ENCODE results near the gene MAP7D1.
A peak's percentile ranks its signal among the peaks of the same experiment; 100 is the strongest.
"Not testable (repeated sequence)": the region's sequence is repeated elsewhere in the genome, so short reads cannot be mapped to it uniquely, and the experiment has no call there.

MAP7D1 gene

DNA sequence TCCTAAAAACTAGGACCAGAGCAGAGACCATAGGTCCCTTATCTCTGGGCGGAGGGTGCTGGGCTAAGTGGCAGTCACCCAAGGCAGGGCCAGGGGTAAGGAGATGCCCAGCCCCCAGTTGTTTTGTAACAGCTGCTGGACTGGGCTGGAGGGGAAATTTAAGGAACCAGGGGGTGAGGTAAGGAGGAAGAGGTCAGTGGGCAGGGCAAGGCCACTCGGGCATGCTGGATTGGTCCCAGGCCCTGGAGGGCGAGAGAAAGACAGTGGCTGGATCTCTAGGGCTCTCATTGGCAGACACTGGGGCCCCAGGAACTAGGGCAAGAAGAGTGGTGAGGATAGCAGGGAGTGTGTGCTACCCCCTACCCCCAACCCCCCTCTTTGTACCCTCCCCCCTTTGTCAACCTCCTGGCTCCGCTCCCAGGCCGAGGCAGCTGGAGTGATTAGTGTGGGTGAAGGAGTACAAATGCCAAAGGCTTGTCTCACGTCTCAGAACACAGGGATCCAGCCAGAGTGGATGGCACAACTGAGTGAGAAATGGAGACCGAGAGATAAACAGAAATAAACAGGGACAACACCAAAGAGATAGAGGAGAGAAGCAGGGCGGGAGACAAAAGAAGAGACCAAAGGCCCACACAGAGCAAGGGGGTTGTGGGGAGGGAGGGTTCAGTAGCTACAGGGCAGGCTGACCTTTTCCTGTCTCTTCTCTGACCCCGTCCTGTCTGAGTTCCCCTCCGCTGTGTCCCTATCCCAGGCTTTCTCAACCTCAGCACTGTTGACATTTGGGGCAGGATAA is 47.8 kb downstream of the MAP7D1 start:
- no peak for DNase-seq (ENCODE audit: low read depth in 2 of 2)

DNA sequence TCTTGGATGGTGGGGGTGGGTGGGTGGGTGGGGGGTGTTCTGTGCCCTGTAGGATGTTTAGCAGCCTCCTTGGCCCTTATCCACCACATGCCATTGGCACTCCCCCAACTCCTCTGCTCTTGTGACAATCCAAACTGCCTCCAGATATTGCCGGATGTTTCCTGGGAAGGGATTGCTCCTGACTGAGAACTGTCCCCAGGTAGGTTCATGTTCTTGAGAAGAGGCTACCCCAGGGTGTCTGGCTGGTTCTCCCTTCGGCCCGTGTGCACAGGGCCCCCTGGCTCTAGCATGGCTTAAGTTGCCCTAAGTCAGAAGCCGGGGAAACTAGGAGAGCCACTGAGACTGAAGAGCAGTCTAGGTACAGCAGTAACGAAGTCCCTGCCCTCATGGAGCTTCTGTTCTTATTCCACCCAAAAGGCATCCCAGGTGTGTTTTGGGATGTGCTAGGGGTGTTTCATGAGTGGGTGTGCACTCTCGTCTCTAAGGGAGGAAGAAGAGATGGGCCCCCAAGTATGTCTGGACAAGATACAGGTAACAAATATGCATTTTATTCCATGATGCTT is 48.5 kb downstream of the MAP7D1 start:
- no peak for DNase-seq (ENCODE audit: low read depth in 2 of 2)

DNA sequence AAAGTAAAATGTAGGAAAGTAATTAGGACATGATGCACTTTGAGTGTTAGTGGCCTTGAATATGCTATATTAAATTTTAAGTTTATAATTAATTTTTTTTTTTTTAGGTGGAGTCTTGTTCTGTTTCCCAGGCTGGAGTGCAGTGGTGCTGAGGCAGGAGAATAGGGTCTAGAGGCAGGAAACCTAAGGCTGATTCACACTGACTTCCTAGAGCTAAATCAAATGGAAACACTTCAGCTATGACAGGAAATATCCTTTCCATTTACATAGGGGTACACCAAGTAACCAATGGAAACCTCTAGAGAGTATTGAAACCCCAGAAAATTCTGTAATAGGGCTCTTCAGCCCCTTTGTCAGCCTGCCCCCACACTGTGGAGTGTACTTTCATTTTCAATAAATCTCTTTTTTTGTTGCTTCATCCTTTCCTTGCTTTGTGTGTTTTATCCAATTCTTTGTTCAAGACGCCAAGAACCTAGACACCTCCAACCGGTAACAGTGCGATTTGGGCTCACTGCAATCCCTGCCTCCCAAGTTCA is 50.4 kb downstream of the MAP7D1 start:
- no peak for DNase-seq (ENCODE audit: low read depth in 2 of 2)

DNA sequence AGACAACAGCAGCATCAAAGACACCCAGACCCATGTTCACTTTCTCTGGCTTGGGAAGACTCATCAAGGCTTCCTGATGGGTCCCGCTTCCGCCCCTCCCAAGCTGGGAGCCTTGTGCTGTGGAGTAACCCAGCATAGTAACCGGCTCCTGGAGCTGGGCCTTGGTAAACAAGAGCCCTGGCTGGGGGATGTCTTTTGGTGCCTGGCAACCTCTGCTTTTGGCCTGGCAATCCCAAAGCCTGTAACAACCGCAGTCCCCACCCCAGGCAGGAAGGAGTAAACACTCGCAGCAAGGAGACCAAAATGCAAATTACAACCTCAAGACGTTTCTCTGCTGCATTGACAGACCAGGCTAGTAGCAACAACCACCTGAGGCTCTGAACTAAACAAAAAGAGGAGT is 51.4 kb downstream of the MAP7D1 start:
- DNase-seq (ENCODE audit: low read depth in 2 of 2): no peak

DNA sequence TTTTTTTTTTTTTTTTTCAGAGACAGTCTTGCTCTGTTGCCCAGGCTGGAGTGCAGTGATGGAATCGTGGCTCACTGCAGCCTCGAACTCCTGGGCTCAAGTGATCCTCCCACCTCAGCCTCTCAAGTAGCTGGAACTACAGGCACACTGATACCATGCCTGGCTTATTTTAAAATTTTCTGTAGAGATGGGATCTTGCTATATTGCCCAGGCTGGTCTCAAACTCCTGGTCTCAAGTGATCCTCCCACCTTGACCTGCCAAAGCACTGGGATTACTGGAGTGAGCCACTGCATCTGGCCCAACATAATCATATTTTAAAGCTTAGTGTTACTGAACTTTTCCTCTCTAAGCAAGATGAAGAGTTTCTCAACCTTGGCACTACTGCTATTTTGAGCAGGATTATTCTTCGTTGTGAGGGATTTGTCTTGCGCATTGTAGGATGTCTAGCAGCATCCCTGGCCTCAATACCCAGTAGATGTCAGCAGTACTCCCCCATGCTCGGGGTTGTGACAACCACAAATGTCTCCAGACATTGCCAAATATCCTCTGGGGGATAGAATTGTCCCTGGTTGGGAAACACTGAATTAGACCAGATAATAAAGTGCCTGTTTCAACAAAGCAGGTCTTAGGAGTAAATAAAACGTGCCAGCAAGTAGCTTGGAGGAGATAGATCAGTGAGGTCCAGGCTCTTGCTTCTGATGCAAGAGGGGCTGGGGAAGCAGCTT is 53.2 kb downstream of the MAP7D1 start:
- no peak for DNase-seq (ENCODE audit: low read depth in 2 of 2)

DNA sequence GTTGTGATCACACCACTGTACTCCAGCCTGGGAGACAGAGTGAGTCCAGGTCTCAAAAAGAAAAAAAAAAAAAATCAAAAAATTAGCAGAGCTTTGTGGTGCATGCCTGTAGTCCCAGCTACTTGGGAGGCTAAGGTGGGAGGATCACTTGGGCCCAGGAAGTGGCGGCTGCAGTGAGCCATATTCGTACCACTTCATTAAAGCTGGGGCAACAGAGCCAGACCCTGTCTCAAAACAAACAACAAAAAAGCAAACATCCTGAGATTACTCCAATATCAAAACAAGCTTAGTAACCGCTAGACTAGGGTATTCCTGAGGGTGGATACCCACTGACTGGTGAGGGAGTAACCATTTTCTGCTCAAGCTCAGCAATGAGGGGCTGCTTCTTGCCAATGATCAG is 55.3 kb downstream of the MAP7D1 start:
- DNase-seq (ENCODE audit: low read depth in 2 of 2): no peak

GRCh38 chr1:36211841-36212240 is 55.9 kb downstream of the MAP7D1 start:
- DNase-seq (ENCODE audit: low read depth in 2 of 2): no peak

- DNase-seq (ENCODE audit: low read depth in 2 of 2): no peak
Measured at GRCh38 chr1:36212782-36213181, 56.8 kb downstream of the MAP7D1 start.

DNA sequence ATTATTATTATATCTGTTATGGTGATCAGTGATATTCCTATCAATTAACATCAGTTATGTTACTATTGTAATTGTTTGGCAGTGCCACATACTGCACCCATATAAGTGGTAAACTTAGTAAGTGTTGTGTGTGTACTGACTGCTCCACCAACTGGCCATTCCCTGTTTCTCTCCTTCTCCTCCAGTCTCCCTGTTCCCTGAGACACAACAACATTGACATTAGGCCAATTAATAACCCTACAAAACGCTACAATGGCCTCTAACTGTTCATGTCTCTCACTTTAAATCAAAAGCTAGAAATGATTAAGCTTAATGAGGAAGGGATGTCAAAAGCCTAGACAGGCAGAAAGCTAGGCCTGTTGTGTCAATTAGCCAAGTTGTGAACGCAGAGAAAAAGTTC is 61.7 kb downstream of the MAP7D1 start:
- DNase-seq (ENCODE audit: low read depth in 2 of 2): no peak

DNA sequence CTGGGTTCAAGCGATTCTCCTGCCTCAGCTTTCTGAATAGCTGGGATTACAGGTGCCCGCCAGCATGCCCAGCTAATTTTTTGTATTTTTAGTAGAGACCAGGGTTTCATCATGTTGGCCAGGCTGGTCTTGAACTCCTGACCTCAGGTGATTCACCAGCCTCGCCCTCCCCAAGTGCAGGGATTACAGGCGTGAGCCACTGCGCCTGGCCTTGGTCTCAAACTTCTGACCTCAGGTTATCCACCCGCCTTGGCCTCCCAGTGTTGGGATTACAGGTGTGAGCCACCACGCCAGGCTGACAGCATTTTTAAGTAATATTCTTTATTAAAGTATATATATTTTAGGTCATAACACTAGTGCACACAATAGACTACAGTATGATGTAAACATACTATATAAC is 65.9 kb downstream of the MAP7D1 start:
- DNase-seq (ENCODE audit: low read depth in 2 of 2): not testable (repeated sequence)

DNA sequence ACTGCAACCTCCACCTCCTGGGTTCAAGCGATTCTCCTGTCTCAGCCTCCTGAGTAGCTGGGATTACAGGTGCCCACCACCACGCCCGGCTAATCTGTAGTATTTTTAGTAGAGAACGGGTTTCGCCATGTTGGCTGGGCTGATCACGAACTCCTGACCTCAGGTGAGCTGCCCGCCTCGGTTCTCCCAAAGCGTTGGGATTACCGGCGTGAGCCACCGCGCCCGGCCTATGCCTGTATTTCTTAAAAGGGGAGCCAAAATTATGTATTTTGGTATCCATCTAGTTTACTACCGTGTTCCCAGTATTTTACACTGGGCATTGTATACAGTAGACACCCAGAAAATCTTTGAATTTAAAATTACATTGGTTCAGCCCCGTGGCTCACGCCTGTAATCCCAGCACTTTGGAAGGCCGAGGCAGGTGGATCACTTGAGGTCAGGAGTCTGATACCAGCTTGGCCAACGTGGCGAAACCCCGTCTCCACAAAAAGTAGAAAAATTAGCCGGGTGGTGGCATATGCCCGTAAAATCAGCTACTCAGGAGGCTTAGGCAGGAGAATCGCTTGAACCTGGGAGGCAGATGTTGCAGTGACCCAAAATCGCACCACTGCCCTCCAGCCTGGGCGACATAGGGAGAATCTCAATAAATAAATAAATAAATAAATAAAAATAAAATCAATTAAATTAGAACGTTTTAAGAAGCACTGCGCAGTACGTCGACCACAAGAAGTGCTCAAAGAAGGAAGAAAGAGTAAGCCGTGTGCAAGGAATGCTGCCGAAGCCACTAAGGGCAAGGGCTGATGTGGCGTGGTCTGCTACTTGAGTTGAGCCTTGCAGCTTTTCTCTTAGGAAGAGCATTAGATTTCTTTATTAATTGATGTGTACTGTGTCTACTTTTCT is 66.8 kb downstream of the MAP7D1 start:
- DNase-seq (ENCODE audit: low read depth in 2 of 2): no peak

DNA sequence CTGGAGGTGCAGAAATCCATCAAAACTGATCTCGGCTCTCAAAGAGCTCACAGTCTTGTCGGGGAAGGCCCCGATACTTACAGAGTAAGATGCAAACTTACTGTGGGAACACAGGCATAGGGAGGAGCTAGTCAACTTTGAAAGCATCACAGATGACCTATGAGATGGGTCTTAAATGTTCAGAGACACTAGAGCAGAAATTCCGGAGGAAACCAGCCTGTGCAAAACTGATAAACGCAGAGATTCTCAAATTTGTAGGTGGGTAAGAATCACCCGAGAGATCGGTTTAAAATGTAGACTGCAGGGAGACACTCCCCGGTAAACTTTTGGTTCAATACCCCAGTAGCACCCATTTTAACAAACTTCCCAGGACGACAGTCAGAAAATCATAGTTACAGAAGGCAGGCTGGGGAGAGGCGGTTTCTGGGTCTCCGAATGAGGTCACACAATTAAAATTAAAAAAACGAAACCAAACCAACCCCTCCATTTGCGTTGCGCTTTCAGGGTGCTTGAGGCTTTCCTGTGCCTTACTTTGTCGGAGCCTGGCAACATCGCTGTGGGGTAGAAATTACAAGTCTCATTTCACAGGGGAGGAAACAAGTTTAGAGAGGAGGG is 67.5 kb downstream of the MAP7D1 start:
- no peak for DNase-seq (ENCODE audit: low read depth in 2 of 2)

GRCh38 chr1:36223996-36224536 is 68.1 kb downstream of the MAP7D1 start, which contains the start of gene THRAP3:
Gene THRAP3, plus strand, starts transcription at chr1:36224443. Its CDS starts 58,121 bp downstream, at chr1:36282564.
- DNase-seq (ENCODE audit: low read depth in 2 of 2): peak; percentile 98 to 99

DNA sequence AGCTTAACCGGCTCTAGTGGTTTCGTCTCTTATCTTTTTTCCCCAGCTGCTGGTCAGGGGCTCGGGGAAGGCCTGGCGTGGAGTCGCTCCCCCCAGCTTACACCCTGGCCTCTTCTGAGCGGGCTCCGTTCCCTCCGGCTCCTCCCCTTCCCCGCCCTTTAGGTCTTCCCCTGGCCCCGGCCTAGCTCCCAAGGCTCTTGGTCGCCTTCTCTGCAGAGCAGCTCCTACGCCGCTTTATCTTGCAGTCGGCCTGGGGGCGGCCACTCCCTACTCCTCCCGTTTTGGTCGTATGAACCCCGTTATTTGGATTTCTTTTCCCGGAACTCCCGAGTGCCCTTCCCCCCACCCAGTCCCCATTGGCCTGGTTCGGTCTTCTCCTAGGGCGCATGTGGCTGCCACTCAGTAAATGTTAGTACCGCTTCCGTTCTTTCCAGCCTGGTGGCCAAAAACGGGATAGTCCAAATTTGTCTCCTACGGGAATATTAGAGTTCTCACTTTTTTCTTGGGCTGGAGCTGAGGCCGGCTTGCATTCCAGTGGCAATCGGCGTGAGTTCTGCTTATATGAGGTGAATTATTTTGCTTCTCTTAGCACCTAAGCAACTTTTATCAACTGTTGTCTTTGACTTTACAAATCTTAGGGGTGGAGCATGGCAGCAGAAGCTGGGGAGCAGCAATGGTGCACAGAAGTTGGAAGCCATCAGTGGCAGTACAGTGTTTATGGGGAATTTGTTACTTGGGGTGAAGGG is 68.8 kb downstream of the MAP7D1 start:
- peak in 1 of 2 donors; percentile 55 for DNase-seq (ENCODE audit: low read depth in 2 of 2)

DNA sequence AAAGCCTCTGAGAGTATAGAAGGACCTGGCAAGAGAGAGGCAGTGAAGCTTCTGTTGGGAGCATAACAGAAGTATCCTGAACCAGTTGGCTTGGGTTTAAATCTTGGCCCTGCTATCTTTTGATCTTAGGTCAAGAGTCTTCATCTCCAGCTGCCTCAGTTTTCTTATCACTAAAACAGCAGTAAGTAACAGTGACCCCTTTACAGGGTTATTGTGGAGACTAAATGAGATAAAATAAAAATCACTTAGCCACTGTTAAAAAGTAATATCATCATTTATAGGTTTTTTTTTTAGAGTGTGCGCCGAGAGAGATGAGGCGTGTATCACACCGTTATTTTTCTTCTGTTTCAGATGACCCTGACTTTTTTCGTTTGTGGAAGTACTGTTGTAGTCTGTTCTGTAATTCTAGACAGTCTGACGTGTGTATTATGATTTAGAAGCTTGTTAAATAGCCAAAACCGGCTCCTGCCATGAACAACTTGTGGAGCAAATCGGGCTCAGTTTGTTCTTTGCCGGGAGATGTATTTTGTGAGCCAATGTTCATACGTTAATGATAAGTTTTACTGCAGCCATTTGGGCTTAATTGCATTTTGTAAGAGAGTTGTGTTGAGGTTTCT is 69.4 kb downstream of the MAP7D1 start:
- DNase-seq (ENCODE audit: low read depth in 2 of 2): no peak

GRCh38 chr1:36230279-36230678 is 74.3 kb downstream of the MAP7D1 start:
- DNase-seq (ENCODE audit: low read depth in 2 of 2): not testable (repeated sequence)
